OCI-M2 (cell line): ENCODE data around the gene FXR2.

ENCODE experiments used
- DNase-seq: peaks from one replicate; lab custom pipeline; 2025; ENCODE audit not compliant: unreplicated experiment; lab: John Stamatoyannopoulos, UW

The FXR2 gene

DNA sequence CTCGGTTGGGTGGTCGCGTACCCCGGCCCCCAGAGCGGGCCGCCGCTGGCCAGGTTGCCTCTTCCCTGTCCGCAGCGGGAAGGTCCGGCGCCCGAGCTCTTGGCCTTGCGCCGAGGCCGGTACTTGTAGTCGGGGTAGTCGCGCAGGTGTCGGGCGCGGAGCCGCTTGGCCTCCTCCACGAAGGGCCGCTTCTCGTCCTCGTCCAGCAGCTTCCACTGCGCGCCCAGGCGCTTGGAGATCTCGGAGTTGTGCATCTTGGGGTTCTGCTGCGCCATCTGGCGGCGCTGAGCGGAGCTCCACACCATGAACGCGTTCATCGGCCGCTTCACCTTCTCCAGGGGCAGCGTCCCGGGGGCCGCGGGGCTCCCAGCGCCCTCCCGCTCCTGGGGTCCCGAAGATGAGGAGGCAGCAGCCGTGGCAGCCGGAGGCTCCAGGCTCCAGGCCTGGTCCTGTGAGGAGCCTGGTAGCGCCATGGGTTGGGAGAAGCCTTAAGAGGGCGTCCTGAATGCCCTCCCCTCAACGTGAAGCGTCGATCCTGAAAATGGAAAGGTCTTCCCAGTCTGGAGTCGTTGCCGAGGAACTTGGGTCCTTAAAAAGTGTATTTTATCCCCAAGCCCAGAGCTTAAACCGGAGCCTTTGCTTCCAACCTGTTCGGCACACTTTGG, 25.4 kb downstream of the FXR2 start:
- no peak for DNase-seq

GRCh38 chr17:7588553-7589203, 26.0 kb downstream of the FXR2 start:
- DNase-seq, result no peak

DNA sequence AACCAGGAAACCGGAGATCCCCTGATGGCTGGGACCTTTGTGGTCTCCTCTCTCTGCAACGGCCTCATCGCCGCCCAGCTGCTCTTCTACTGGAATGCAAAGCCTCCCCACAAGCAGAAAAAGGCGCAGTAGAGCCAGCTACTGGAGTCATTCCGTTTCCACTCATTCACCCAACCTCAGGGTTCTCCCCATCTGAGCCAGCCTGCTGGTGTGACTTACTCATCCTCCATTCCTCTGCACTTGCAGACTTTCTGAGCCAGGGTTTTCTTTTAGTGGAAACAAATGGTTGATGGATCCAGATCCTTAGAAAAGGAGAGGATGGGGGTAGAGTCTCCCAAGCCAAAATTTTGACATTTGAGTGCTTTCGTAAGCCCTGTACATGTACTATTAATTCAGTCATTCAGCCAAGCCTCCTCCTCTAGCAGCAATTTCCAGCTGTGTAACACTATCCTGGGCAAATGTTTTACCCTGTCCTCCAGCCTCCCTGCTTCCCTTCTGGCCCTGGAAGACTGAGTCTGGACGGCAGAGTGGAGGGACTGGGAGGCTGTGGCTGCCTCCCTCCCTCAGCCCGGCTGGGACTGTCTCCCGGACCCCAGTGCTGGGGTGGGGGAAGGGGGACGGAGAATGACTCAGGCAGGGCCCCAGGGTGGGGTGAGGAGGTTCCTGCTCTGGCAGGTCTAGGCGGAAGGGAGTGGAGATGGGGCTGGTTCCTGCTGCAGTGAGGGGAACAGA, 27.1 kb downstream of the FXR2 start:
- DNase-seq, result no peak

GRCh38 chr17:7586673-7587419, 27.9 kb downstream of the FXR2 start:
- no peak for DNase-seq

- peak; percentile 91 for DNase-seq
These were observed 31.2 kb downstream of the FXR2 start, which contains the start of gene MPDU1 for GRCh38 chr17:7583253-7584109. Gene MPDU1 (plus strand): TSS chr17:7583852. CDS start chr17:7583863, 11 bp downstream.

- DNase-seq, result no peak
These were observed 32.1 kb downstream of the FXR2 start for GRCh38 chr17:7582396-7583252.

GRCh38 chr17:7580604-7581575, 33.8 kb downstream of the FXR2 start:
- DNase-seq, result no peak

DNA sequence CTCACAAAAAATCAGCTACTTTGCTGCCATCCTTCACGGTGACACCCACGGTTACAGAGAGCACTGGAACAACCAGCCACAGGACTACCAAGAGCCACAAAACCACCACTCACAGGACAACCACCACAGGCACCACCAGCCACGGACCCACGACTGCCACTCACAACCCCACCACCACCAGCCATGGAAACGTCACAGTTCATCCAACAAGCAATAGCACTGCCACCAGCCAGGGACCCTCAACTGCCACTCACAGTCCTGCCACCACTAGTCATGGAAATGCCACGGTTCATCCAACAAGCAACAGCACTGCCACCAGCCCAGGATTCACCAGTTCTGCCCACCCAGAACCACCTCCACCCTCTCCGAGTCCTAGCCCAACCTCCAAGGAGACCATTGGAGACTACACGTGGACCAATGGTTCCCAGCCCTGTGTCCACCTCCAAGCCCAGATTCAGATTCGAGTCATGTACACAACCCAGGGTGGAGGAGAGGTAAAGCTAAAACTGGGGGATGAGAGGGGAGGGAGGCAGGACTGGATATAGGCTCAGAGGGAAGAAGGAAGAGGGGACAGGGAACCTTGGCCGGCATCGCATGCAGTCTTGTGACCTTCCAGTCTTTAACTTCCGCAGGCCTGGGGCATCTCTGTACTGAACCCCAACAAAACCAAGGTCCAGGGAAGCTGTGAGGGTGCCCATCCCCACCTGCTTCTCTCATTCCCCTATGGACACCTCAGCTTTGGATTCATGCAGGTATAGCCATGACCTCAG, 34.7 kb downstream of the FXR2 start:
- DNase-seq, result no peak

- peak; percentile 69 for DNase-seq
These were observed 35.5 kb downstream of the FXR2 start, which contains the start of gene CD68 for GRCh38 chr17:7579001-7579833. Gene CD68 (plus strand): TSS chr17:7579638. CDS start chr17:7579678, 40 bp downstream.

GRCh38 chr17:7577327-7578199, 37.1 kb downstream of the FXR2 start:
- no peak for DNase-seq

DNA sequence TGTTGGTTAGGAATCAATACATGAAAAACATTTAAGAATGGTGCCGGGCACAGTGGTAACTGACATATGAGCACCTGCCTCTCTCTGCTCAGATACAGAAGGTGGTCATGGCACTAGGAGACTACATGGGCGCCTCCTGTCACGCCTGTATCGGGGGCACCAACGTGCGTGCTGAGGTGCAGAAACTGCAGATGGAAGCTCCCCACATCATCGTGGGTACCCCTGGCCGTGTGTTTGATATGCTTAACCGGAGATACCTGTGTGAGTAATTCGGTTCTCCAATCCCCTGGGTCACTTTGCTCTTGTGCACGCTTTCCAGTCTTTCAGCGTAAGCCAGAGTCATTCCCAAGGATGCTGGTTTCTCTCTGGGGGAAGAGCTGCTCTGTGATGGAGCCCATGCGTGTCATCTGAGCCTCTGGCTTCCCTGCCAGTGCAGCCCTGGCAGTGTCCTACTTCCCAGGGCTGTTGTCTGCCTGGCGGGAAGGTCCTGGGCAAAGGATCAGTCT, 38.2 kb downstream of the FXR2 start:
- no peak for DNase-seq

- no peak for DNase-seq
These were observed 38.7 kb downstream of the FXR2 start for GRCh38 chr17:7575959-7576358.

DNA sequence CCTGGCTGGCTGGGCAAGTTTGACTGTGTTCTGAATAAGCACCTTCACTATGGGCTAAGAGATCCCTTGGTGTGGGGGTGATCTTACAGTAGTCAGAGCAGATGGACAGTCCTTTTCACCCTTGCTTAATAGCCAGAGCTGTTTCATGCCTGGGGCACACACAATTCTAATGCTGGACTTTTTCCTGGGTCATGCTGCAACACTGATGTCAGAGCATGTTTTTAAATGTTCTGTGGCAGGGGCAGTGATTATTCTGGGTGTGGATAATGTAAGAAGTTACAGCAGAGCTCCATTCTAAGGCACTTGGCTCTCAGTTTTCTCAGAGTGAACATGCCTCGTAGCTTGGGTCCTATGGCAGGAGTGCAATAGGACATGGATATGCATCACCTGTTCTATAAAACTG, 39.2 kb downstream of the FXR2 start:
- no peak for DNase-seq

DNA sequence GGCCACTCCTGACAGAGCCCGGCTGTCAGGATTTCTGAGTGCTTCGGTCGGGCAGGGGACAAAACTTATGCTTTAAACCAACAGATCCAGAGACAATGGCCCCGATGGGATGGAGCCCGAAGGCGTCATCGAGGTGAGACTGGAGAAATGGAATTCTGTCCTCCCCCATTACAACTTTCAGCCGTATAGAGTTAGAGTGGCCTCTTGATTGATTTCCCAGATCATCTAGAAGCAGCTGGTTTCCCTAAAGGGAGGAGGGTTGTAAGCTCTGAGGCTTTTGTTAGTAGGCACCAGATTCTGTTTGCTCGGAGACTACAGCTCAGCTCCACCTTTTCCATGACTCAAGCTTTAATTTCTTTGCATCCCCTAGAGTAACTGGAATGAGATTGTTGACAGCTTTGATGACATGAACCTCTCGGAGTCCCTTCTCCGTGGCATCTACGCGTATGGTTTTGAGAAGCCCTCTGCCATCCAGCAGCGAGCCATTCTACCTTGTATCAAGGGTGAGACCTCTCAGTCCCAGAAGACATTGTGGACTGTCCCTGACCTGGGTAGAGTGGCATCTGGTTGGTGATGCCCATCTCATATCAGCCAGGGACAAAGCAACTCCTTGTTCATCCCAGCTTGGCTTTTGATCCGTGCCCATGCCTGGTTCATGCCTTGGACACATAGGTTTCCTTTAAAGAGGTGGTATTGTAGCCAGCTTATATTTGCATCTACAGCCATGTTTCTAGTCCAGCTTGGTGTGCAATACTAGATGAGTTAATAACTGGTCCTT, 40.3 kb downstream of the FXR2 start:
- DNase-seq, result no peak
